Neural crest cell (in vitro differentiated cells): Measurements from ENCODE around the gene GFOD1. TPM values are rescaled to one million over a fixed set of nuclear protein-coding genes. Genes with fewer than 3 reads are reported as not detected.

Source experiments
- DNase-seq: peaks from one replicate; pipeline ENCODE4 v3.0.0; 2021; ENCODE audit warnings: low read depth, mixed read lengths, low spot score
- H3K27ac Mint-ChIP-seq: one replicate; pipeline ENCODE4 v1.8.0; 2021; ENCODE audit warnings: mild to moderate bottlenecking, mixed read lengths; ENCODE audit not compliant: unreplicated experiment
- H3K27me3 Mint-ChIP-seq: 2 replicates; pipeline ENCODE4 v1.8.0; 2021; ENCODE audit warnings: low read depth, mild to moderate bottlenecking, mixed read lengths
- H3K36me3 Mint-ChIP-seq: 2 replicates; pipeline ENCODE4 v1.8.0; 2021; ENCODE audit warnings: low read depth, mild to moderate bottlenecking, mixed read lengths
- H3K4me1 Mint-ChIP-seq: 2 replicates; pipeline ENCODE4 v1.8.0; 2021; ENCODE audit warnings: mixed read lengths
- H3K4me3 Mint-ChIP-seq: one replicate; pipeline ENCODE4 v1.8.0; 2021; ENCODE audit warnings: mild to moderate bottlenecking, mixed read lengths
- H3K9me3 Mint-ChIP-seq: 2 replicates; pipeline ENCODE4 v1.8.0; 2021; ENCODE audit warnings: mixed read lengths
- total RNA-seq: library from RNA; stranded (reverse); gene quantifications from 2 replicates; pipeline ENCODE4 v1.2.1, GENCODE V29; 2021
- TF ChIP-seq, protein P1 (sequence below): fragments of 200-600 bp; sonication (generic); conservative IDR thresholded peaks from 2 replicates; pipeline ENCODE4 v1.5.0; 2021; ENCODE audit warnings: antibody characterized with exemption, mild to moderate bottlenecking

The GFOD1 gene
- total RNA-seq, 1 donor from 2014 or later = 2.2 TPM

DNA sequence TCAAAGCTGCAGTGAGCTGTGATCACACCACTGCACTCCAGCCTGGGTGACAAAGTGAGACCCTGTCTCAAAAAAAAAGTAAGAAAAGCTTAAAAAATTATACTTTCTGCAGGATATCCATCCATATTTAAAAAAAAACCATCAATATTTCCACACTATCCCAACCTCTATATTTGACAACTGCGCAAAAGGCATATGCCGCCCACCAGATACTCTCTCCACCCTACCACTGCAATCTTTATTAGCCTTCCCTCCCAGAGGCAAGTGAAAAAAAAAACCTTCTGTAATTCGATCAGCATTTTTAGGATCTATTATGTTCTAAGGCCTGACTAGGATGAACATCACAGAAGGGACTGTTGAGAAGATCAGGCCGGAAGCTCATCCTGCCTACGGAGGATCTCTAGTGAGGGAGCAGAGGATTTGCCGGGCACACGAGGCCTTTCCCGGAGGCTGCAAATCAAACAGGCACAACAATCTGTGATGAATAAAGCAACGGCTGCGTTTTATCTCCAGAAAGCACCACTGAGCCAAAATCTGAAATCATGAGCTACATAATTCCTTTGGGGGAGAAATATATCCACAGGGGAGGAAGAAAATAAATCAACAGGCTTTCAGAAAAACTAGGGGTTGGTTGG lies 65.9 kb downstream of the GFOD1 start:
- H3K27me3 Mint-ChIP-seq = no peaks in the 10 kb centered on the region
- DNase-seq = no peak
- H3K36me3 Mint-ChIP-seq = no peaks in the 10 kb centered on the region
- H3K9me3 Mint-ChIP-seq = no peaks in the 10 kb centered on the region
- H3K4me1 Mint-ChIP-seq = peaks cover 27% of the 10 kb centered on the region
- H3K27ac Mint-ChIP-seq = peak overlapping the region; percentile 82
- H3K4me3 Mint-ChIP-seq = no peak overlapping the region
- TF ChIP-seq, protein P1, sequence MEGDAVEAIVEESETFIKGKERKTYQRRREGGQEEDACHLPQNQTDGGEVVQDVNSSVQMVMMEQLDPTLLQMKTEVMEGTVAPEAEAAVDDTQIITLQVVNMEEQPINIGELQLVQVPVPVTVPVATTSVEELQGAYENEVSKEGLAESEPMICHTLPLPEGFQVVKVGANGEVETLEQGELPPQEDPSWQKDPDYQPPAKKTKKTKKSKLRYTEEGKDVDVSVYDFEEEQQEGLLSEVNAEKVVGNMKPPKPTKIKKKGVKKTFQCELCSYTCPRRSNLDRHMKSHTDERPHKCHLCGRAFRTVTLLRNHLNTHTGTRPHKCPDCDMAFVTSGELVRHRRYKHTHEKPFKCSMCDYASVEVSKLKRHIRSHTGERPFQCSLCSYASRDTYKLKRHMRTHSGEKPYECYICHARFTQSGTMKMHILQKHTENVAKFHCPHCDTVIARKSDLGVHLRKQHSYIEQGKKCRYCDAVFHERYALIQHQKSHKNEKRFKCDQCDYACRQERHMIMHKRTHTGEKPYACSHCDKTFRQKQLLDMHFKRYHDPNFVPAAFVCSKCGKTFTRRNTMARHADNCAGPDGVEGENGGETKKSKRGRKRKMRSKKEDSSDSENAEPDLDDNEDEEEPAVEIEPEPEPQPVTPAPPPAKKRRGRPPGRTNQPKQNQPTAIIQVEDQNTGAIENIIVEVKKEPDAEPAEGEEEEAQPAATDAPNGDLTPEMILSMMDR = no peak

- no peak overlapping the region for H3K27ac Mint-ChIP-seq
- no peaks in the 10 kb centered on the region for H3K36me3 Mint-ChIP-seq
- TF ChIP-seq, protein P1 = no peak
- no peaks in the 10 kb centered on the region for H3K27me3 Mint-ChIP-seq
- no peak overlapping the region for H3K4me3 Mint-ChIP-seq
- peaks cover 27% of the 10 kb centered on the region for H3K4me1 Mint-ChIP-seq
- no peak for DNase-seq
- no peaks in the 10 kb centered on the region for H3K9me3 Mint-ChIP-seq
These were observed 67.1 kb downstream of the GFOD1 start for GRCh38 chr6:13420269-13420668.

DNA sequence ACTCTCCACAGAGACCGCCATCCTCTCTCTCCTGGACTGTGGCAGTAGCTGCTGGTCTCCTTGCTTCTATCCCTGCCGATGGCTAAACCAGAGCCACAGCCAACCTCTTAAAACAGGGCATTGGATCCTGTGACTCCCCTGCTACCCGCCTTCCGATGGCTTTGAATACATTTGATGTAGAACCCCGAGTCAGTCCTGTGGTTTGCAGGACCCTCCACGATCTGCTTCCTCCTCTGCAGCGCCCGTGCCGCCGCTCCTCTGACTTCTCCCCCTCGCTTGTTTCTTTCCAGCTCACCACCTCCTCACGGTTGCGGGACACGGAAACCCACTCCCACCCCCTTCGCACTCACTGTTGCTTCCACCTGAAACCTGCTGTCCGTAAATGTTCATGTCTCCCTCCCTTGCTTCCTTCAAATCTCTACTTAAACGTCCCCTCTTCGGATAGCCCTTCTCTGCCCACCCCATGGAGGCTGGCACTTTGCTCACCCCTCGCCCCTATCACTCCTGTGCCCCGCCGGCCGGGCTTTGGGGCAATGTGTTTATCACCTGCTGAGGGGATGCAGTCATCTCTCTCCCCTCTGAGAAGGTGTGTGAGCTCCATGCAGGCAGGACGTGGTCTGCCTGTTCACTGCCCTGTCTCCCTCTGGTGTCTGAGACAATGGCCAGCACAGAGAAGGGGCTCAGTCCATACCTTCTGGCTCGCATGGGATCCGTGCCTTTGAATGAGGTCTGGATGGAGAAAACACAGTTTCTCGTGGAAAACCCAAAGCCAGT lies 67.8 kb downstream of the GFOD1 start:
- Mint-ChIP-seq H3K9me3 (no peaks in the 10 kb centered on the region), H3K36me3 (no peaks in the 10 kb centered on the region), H3K4me3 (no peak overlapping the region), H3K27ac (no peak overlapping the region), H3K4me1 (peaks cover 27% of the 10 kb centered on the region), H3K27me3 (no peaks in the 10 kb centered on the region)
- TF ChIP-seq, protein P1 = no peak
- no peak for DNase-seq

DNA sequence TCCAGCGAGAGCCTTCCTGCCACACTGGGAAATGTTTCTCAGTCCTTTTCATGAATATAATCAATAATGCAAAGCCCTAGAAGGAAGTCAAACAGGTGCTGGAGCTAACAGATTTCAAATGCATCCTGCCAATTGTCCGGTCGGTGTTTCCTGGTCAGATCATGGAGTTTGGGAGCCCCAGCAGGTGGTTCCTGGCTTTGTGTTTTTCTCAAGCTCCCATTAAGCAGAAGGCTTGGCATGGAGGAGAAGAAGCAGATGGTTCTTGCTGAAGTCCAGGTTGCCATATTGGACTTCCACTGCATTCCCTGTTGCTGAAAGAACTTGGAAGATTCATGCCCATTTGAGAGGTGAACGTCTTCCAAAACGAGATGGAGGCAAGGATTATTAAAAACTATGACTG lies 68.6 kb downstream of the GFOD1 start:
- DNase-seq = no peak
- Mint-ChIP-seq H3K36me3 (no peaks in the 10 kb centered on the region), H3K27ac (no peak overlapping the region)

GRCh38 chr6:13417954-13418353 lies 69.4 kb downstream of the GFOD1 start:
- H3K4me3 Mint-ChIP-seq = no peak overlapping the region
- no peak for DNase-seq
- TF ChIP-seq, protein P1 = no peak
- H3K27ac Mint-ChIP-seq = no peak overlapping the region
- H3K36me3 Mint-ChIP-seq = no peaks in the 10 kb centered on the region
- H3K9me3 Mint-ChIP-seq = no peaks in the 10 kb centered on the region
- H3K27me3 Mint-ChIP-seq = no peaks in the 10 kb centered on the region
- peaks cover 24% of the 10 kb centered on the region for H3K4me1 Mint-ChIP-seq

More for the DNA sequence above, 68.6 kb downstream of the GFOD1 start:
- Mint-ChIP-seq H3K4me1 (peaks cover 27% of the 10 kb centered on the region), H3K4me3 (no peak overlapping the region), H3K9me3 (no peaks in the 10 kb centered on the region), H3K27me3 (no peaks in the 10 kb centered on the region)
- TF ChIP-seq, protein P1 = no peak
